ENCODE results near the gene PRKD2. TPM values are rescaled to one million over a fixed set of nuclear protein-coding genes. Genes with fewer than 3 reads are reported as not detected.

The PRKD2 gene
- total and polyA plus RNA-seq, 4 donors, result 7.3 to 14.4 (median 9.3) TPM

- Histone ChIP-seq H3K4me3 (ENCODE audit: low read depth in 1 of 3, low read length in 3 of 3) (no peak overlapping the region), H3K9ac (ENCODE audit: low read depth in 1 of 2, low read length in 2 of 2) (no peak overlapping the region), H3K4me1 (ENCODE audit: control insufficient read depth in 4 of 4, insufficient read depth in 4 of 4, low read length in 3 of 4) (peaks cover 0 to 29% (median 14%) of the 10 kb centered on the region in 4 donors), H3K36me3 (ENCODE audit: control insufficient read depth in 4 of 4, insufficient read depth in 3 of 4, low read depth in 1 of 4, low read length in 3 of 4) (peaks cover 12 to 43% (median 22%) of the 10 kb centered on the region in 4 donors), H3K9me3 (ENCODE audit: control insufficient read depth in 4 of 4, low read length in 3 of 4) (no peaks in the 10 kb centered on the region), H3K27ac (ENCODE audit: low read depth in 1 of 2, low read length in 2 of 2) (no peak overlapping the region), H3K27me3 (ENCODE audit: control insufficient read depth in 4 of 4, insufficient read depth in 4 of 4, low read length in 3 of 4) (no peaks in the 10 kb centered on the region)
- DNase-seq (ENCODE audit: low spot score), result no peak
- WGBS, result 82% methylated on average over 23 of the region's 23 CpGs
- TF ChIP-seq NR2F2 (IDR thresholded peaks at IDR 0.05) (no peak), EGR1 (IDR thresholded peaks at IDR 0.05; ENCODE audit: low read depth in 2 of 2) (no peak), RAD21 (IDR thresholded peaks at IDR 0.05) (no peak), ATF3 (IDR thresholded peaks at IDR 0.05) (no peak), TAF1 (conservative IDR thresholded peaks at IDR 0.05) (no peak), RXRA (IDR thresholded peaks at IDR 0.05) (no peak), MAX (IDR thresholded peaks at IDR 0.05) (no peak), FOXA1 (IDR thresholded peaks at IDR 0.05) (no peak), REST (IDR thresholded peaks at IDR 0.05) (no peak), YY1 (IDR thresholded peaks at IDR 0.05) (no peak), GABPA (IDR thresholded peaks at IDR 0.05 in 1 of 2, conservative IDR thresholded peaks at IDR 0.05 in 1 of 2) (no peak), CTCF (IDR thresholded peaks at IDR 0.05; ENCODE audit: low read depth, low read length, missing input control) (no peak), FOXA2 (IDR thresholded peaks at IDR 0.05) (no peak), ZBTB33 (IDR thresholded peaks at IDR 0.05) (no peak), SP1 (IDR thresholded peaks at IDR 0.05) (no peak), HNF4A (conservative IDR thresholded peaks at IDR 0.05) (no peak)
These were observed 16.2 kb upstream of the PRKD2 start for GRCh38 chr19:46732966-46733689.

Measured in liver (tissue), 9 donors.